Measurements from ENCODE around the gene MXD4. TPM values are rescaled to one million over a fixed set of nuclear protein-coding genes. Genes with fewer than 3 reads are reported as not detected.

The MXD4 gene
- total and polyA plus RNA-seq, 8 donors, result 14.8 to 51.4 (median 27.4) TPM

DNA sequence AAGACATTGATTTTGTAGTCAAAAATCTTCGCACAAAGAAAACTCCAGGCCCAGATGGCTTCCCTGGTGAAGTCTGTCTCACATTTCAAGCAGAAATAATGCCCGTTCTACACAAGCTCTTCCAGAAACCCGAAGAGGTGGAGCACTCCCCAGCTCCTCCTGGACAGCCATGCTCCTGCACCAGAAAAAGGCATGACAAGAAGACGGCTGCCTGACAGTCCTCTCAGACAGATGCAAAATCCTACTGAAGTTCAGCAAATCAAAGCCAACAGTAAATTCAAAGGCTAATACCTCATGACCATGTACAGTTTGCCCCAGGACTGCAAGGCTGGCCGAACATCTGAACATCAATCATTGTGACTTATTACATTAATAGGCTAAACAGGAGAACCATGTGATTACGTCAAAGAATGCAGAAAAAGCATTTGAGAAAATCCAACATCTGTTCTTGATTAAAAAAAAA, 30.8 kb upstream of the MXD4 start:
- TF ChIP-seq, protein P1, sequence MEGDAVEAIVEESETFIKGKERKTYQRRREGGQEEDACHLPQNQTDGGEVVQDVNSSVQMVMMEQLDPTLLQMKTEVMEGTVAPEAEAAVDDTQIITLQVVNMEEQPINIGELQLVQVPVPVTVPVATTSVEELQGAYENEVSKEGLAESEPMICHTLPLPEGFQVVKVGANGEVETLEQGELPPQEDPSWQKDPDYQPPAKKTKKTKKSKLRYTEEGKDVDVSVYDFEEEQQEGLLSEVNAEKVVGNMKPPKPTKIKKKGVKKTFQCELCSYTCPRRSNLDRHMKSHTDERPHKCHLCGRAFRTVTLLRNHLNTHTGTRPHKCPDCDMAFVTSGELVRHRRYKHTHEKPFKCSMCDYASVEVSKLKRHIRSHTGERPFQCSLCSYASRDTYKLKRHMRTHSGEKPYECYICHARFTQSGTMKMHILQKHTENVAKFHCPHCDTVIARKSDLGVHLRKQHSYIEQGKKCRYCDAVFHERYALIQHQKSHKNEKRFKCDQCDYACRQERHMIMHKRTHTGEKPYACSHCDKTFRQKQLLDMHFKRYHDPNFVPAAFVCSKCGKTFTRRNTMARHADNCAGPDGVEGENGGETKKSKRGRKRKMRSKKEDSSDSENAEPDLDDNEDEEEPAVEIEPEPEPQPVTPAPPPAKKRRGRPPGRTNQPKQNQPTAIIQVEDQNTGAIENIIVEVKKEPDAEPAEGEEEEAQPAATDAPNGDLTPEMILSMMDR (IDR thresholded peaks at IDR 0.05), result no peak
- 71 to 73% methylated on average over 6 of the region's 6 CpGs for WGBS, 2 donors
- H3K4me1 ChIP-seq, result no peaks in the 10 kb centered on the region

DNA sequence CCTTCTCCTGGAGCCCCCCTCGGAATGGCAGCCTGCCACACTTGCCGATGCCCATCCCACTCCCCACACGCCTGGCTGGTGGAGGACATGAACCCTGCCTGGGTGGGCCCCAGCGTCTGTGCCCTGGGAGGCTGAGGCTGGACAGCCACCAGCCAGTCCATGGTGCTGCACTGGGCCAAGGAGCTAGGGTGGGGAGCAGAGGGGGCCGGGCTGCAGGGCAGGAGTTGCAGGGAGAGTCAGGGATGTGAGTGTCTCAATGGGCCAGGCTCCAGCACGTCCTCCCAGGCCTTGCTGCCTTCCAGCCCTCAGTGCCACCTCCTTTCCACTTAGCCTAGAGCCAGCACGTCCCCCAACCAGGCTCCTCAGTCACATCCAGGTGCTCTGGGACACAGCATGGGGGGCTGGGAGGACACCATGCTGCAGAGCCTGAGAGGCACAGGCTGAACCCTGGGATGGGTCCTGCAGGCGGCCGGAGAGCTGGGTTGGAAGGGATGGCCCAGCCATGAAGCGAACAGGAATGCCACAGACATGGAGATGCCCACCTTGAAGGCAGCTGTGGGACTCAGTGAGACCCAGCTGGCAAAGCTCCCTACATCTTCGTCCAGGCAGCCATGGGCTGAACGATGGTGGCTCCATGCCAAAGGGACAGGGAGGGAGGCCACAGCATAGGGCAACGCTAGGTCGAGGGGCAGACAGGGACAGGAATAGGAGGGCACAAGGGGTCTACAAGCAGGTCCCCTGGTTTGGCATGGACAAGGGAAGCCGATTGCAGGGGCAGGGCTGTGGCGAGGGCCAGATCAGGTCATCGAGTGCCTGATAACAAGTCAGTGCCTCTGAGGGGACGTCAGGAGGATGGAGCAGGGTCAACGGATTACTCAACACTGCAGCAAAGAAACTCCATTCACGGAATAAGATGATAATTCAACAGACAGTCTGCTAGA, 30.1 kb upstream of the MXD4 start:
- DNase-seq, result peak in 1 of 6 donors; percentile 64
- intact Hi-C loops (cut with DNase I), result no loop called here
- no peak overlapping the region for H3K27ac ChIP-seq
- no peaks in the 10 kb centered on the region for H3K9me3 ChIP-seq
- no peak overlapping the region for H3K4me3 ChIP-seq
- no peaks in the 10 kb centered on the region for H3K36me3 ChIP-seq
- H3K4me1 ChIP-seq, result no peaks in the 10 kb centered on the region
- 81 to 85% methylated on average over 20 of the region's 20 CpGs for WGBS, 2 donors
- no peak for FAIRE-seq
- no peaks in the 10 kb centered on the region for H3K27me3 ChIP-seq
- ATAC-seq, result no peak
- TF ChIP-seq, protein P1 (IDR thresholded peaks at IDR 0.05), result no peak

More for the DNA sequence above, 30.8 kb upstream of the MXD4 start:
- no peak overlapping the region for H3K4me3 ChIP-seq
- no peak for ATAC-seq
- H3K27me3 ChIP-seq, result no peaks in the 10 kb centered on the region
- H3K9me3 ChIP-seq, result no peaks in the 10 kb centered on the region
- no peak for DNase-seq
- no peaks in the 10 kb centered on the region for H3K36me3 ChIP-seq
- intact Hi-C loops (cut with DNase I), result no loop called here
- H3K27ac ChIP-seq, result no peak overlapping the region
- FAIRE-seq, result no peak

DNA sequence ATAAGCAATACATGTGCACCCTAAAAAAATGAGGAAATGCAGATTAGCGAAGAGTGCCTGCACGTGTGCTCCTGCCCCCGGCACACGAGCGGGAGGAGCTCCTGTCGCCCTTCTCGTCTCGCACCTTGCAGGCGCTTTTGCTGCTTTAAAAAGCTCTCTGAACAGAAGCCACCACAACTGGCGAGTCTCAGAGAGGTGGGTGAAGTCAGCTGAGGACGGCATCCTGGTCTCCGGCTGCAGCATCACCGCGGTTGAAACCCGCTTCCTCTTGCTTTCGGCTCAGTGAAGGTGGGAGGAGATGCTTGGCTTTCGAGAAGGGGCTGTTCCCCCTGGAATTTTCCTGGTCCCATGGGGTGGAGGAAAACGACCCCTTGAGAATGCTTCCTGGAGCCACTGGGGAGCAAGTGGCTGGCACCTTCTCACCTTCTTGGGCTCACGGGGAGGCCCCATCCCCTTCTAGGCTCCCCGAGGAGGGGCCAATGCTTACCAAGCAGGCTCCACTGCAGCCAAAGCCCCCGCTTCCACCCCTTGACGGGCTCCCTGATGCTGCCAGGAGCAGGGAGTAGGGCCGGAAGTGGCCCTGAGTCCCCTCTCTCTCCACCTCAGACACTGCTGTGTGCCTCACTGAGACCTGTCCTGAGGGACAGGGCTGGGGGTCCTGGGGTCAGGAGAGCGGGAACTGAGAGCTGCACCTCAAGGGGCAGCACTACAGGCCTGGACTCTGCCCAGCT, 29.2 kb upstream of the MXD4 start:
- no peak for FAIRE-seq
- WGBS, 2 donors, result 85 to 88% methylated on average over 24 of the region's 24 CpGs
- no peak overlapping the region for H3K27ac ChIP-seq
- no peak overlapping the region for H3K4me3 ChIP-seq
- TF ChIP-seq, protein P1 (IDR thresholded peaks at IDR 0.05), result no peak
- H3K4me1 ChIP-seq, result no peaks in the 10 kb centered on the region
- H3K9me3 ChIP-seq, result no peaks in the 10 kb centered on the region
- H3K27me3 ChIP-seq, result no peaks in the 10 kb centered on the region
- ATAC-seq, result no peak
- no peaks in the 10 kb centered on the region for H3K36me3 ChIP-seq
- no peak for DNase-seq
- intact Hi-C loops (cut with DNase I), result no loop called here

DNA sequence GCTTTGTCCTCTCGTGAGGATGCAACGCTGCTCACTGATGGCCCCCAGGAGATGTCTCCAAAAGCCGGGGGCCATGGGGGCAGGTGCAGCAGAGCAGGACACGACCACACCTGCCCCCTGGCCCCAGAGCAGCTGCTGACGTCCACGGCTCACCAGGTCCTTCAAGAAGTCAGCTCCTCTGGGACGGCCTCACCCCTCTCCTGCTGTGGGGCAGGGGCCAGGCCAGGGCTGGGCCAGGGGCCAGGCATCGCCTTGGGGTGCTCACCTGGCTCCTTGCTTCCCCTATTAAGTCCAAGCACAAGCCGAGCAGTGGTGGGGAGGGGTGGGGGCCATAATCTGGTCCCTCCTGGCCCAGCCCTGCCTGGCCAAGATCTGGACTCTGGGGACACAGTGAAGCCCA, 28.6 kb upstream of the MXD4 start:
- Histone ChIP-seq H3K36me3 (no peaks in the 10 kb centered on the region), H3K9me3 (no peaks in the 10 kb centered on the region), H3K27me3 (no peaks in the 10 kb centered on the region), H3K27ac (no peak overlapping the region), H3K4me3 (no peak overlapping the region), H3K4me1 (no peaks in the 10 kb centered on the region)
- FAIRE-seq (no peak), ATAC-seq (no peak), DNase-seq (peak in 1 of 6 donors; percentile 51)
- intact Hi-C loops (cut with DNase I), result no loop called here
- 87 to 89% methylated on average over 9 of the region's 9 CpGs for WGBS, 2 donors
- TF ChIP-seq, protein P1 (IDR thresholded peaks at IDR 0.05), result no peak
